SK-N-SH treated with all-trans-retinoic acid at 6 μM for 48 hours (cell line): ENCODE measurements around the gene NLRX1.

Experiments used
- ATAC-seq: fragments of 200-7000 bp; cut with Tn5 transposase; 3 replicates; pipeline ENCODE4 v1.9.1; 2020; ENCODE audit warnings: mild to moderate bottlenecking, moderate library complexity
- ARNTL ChIP-seq: fragments of 450-650 bp; formaldehyde crosslinking; IDR thresholded peaks from 2 replicates; pipeline ENCODE4 v1.5.0; 2020; ENCODE audit warnings: low read depth, mild to moderate bottlenecking, moderate library complexity, borderline replicate concordance
- BACH2 ChIP-seq: fragments of 250-450 bp; sonication (Bioruptor Pico); IDR thresholded peaks from 2 replicates; pipeline ENCODE4 v1.9.0; 2021; ENCODE audit warnings: mild to moderate bottlenecking, borderline replicate concordance
- CREB5 ChIP-seq: fragments of 250-450 bp; sonication (Bioruptor Pico); IDR thresholded peaks from 2 replicates; pipeline ENCODE4 v1.5.1; 2020; ENCODE audit warnings: low read depth, mild to moderate bottlenecking, moderate library complexity
- CSDC2 ChIP-seq: fragments of 250-450 bp; sonication (Bioruptor Pico); IDR thresholded peaks from 2 replicates; pipeline ENCODE4 v1.5.0; 2020; ENCODE audit warnings: mild to moderate bottlenecking, moderate library complexity
- ESRRG ChIP-seq: fragments of 250-450 bp; sonication (Bioruptor Pico); IDR thresholded peaks from 2 replicates; pipeline ENCODE4 v1.6.1; 2021; ENCODE audit warnings: mild to moderate bottlenecking
- GLIS3 ChIP-seq: fragments of 250-450 bp; sonication (Bioruptor Pico); IDR thresholded peaks from 2 replicates; pipeline ENCODE4 v1.5.0; 2020; ENCODE audit warnings: mild to moderate bottlenecking, moderate library complexity
- PATZ1 ChIP-seq: fragments of 250-450 bp; sonication (Bioruptor Pico); IDR thresholded peaks from 2 replicates; pipeline ENCODE4 v1.8.0; 2020; ENCODE audit warnings: mild to moderate bottlenecking, moderate library complexity, borderline replicate concordance
- RARB ChIP-seq: fragments of 250-450 bp; sonication (Bioruptor Pico); IDR thresholded peaks from 2 replicates; pipeline ENCODE4 v1.8.0; 2021; ENCODE audit warnings: mild to moderate bottlenecking, moderate library complexity
- SNAI2 ChIP-seq: fragments of 250-450 bp; sonication (Bioruptor Pico); IDR thresholded peaks from 2 replicates; pipeline ENCODE4 v1.5.0; 2020; ENCODE audit warnings: mild to moderate bottlenecking, moderate library complexity
- TCF4 ChIP-seq: fragments of 250-450 bp; sonication (Bioruptor Pico); IDR thresholded peaks from 2 replicates; pipeline ENCODE4 v1.8.0; 2021; ENCODE audit warnings: mild to moderate bottlenecking, moderate library complexity, borderline replicate concordance
- TOX ChIP-seq: fragments of 250-450 bp; sonication (Bioruptor Pico); IDR thresholded peaks from 2 replicates; pipeline ENCODE4 v1.8.0; 2021; ENCODE audit warnings: mild to moderate bottlenecking, moderate library complexity, borderline replicate concordance
- ZC3H10 ChIP-seq: fragments of 250-450 bp; sonication (Bioruptor Pico); IDR thresholded peaks from 2 replicates; pipeline ENCODE4 v1.5.1; 2021; ENCODE audit warnings: mild to moderate bottlenecking, moderate library complexity
- ZFP3 ChIP-seq: fragments of 250-450 bp; sonication (Bioruptor Pico); IDR thresholded peaks from 2 replicates; pipeline ENCODE4 v1.5.0; 2020; ENCODE audit warnings: mild to moderate bottlenecking, moderate library complexity
- ZFP30 ChIP-seq: fragments of 450-650 bp; formaldehyde crosslinking; IDR thresholded peaks from 2 replicates; pipeline ENCODE4 v1.5.0; 2022; ENCODE audit warnings: mild to moderate bottlenecking, moderate library complexity
- ZNF565 ChIP-seq: fragments of 450-650 bp; formaldehyde crosslinking; conservative IDR thresholded peaks from 2 replicates; pipeline ENCODE4 v1.5.0; 2020; ENCODE audit warnings: low read depth, mild to moderate bottlenecking, moderate library complexity
- ZNF70 ChIP-seq: fragments of 450-650 bp; formaldehyde crosslinking; IDR thresholded peaks from 2 replicates; pipeline ENCODE4 v1.5.0; 2020; ENCODE audit warnings: mild to moderate bottlenecking, moderate library complexity
- TF ChIP-seq, protein P1 (sequence below): fragments of 250-450 bp; sonication (Bioruptor Pico); IDR thresholded peaks from 2 replicates; pipeline ENCODE4 v1.5.0; 2020; ENCODE audit warnings: mild to moderate bottlenecking, moderate library complexity
- TF ChIP-seq, protein P2 (sequence below): fragments of 250-450 bp; sonication (Bioruptor Pico); IDR thresholded peaks from 2 replicates; pipeline ENCODE4 v1.5.1; 2021; ENCODE audit warnings: mild to moderate bottlenecking, moderate library complexity
- TF ChIP-seq, protein P3 (sequence below): fragments of 250-450 bp; sonication (Bioruptor Pico); IDR thresholded peaks from 2 replicates; pipeline ENCODE4 v1.8.0; 2021; ENCODE audit warnings: low read depth, mild to moderate bottlenecking, moderate library complexity, borderline replicate concordance

Gene NLRX1

DNA sequence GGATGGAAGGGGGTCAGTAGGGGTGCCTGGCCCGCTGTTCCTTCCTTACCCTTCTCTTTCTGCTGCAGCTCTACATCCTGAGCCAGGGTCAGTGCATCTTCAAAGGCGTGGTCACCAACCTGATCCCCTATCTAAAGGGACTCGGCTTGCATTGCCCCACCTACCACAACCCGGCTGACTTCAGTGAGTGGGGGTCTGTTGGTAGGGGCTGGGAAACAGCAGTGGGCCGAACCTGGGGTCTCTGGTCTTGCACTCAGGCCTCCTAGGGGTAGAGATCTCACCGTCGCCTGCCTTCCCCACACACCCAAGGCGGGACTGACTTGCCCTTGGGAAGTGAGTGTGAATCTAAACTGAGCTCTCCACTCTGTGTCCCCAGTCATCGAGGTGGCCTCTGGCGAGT lies 12.0 kb upstream of the NLRX1 start:
- ATAC-seq = no peak

DNA sequence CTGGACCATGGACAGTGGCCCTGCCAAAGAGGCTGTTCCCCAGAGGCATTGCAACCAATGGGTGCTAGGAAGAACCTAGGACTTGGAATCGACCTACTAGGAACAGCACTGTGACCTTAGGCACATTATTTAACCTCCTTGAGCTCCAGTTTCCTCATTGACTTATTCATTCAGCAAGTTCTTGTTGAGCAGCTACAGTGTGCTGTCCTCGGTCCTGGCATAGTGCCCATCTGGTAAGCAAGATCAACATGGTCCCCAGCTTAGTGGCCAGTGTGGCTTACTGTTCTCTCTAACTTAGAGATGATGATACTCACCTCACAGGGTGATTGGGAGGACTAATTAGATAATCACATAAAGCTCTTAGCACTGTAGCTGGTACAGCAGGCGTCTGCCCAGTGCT lies 11.5 kb upstream of the NLRX1 start:
- TF ChIP-seq ESRRG (CRISPR knock-in tag) (no peak), ZFP30 (CRISPR knock-in tag) (no peak), PATZ1 (CRISPR knock-in tag) (no peak), ZNF565 (no peak), ZNF70 (CRISPR knock-in tag) (no peak), TOX (no peak), RARB (no peak), CSDC2 (CRISPR knock-in tag) (no peak), ARNTL (CRISPR knock-in tag) (no peak), SNAI2 (CRISPR knock-in tag) (no peak), TCF4 (CRISPR knock-in tag) (no peak), BACH2 (CRISPR knock-in tag) (no peak)
- TF ChIP-seq, protein P1, sequence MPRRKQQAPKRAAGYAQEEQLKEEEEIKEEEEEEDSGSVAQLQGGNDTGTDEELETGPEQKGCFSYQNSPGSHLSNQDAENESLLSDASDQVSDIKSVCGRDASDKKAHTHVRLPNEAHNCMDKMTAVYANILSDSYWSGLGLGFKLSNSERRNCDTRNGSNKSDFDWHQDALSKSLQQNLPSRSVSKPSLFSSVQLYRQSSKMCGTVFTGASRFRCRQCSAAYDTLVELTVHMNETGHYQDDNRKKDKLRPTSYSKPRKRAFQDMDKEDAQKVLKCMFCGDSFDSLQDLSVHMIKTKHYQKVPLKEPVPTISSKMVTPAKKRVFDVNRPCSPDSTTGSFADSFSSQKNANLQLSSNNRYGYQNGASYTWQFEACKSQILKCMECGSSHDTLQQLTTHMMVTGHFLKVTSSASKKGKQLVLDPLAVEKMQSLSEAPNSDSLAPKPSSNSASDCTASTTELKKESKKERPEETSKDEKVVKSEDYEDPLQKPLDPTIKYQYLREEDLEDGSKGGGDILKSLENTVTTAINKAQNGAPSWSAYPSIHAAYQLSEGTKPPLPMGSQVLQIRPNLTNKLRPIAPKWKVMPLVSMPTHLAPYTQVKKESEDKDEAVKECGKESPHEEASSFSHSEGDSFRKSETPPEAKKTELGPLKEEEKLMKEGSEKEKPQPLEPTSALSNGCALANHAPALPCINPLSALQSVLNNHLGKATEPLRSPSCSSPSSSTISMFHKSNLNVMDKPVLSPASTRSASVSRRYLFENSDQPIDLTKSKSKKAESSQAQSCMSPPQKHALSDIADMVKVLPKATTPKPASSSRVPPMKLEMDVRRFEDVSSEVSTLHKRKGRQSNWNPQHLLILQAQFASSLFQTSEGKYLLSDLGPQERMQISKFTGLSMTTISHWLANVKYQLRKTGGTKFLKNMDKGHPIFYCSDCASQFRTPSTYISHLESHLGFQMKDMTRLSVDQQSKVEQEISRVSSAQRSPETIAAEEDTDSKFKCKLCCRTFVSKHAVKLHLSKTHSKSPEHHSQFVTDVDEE = no peak
- TF ChIP-seq, protein P2, sequence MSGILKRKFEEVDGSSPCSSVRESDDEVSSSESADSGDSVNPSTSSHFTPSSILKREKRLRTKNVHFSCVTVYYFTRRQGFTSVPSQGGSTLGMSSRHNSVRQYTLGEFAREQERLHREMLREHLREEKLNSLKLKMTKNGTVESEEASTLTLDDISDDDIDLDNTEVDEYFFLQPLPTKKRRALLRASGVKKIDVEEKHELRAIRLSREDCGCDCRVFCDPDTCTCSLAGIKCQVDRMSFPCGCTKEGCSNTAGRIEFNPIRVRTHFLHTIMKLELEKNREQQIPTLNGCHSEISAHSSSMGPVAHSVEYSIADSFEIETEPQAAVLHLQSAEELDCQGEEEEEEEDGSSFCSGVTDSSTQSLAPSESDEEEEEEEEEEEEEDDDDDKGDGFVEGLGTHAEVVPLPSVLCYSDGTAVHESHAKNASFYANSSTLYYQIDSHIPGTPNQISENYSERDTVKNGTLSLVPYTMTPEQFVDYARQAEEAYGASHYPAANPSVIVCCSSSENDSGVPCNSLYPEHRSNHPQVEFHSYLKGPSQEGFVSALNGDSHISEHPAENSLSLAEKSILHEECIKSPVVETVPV (CRISPR knock-in tag) = no peak
- TF ChIP-seq, protein P3, sequence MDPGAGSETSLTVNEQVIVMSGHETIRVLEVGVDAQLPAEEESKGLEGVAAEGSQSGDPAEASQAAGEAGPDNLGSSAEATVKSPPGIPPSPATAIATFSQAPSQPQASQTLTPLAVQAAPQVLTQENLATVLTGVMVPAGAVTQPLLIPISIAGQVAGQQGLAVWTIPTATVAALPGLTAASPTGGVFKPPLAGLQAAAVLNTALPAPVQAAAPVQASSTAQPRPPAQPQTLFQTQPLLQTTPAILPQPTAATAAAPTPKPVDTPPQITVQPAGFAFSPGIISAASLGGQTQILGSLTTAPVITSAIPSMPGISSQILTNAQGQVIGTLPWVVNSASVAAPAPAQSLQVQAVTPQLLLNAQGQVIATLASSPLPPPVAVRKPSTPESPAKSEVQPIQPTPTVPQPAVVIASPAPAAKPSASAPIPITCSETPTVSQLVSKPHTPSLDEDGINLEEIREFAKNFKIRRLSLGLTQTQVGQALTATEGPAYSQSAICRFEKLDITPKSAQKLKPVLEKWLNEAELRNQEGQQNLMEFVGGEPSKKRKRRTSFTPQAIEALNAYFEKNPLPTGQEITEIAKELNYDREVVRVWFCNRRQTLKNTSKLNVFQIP (CRISPR knock-in tag) = no peak
- ATAC-seq = no peak

More for the DNA sequence above, 12.0 kb upstream of the NLRX1 start:
- TF ChIP-seq SNAI2 (CRISPR knock-in tag) = no peak
- no peak for TF ChIP-seq ARNTL (CRISPR knock-in tag)
- TF ChIP-seq, protein P2 (CRISPR knock-in tag) = no peak
- TF ChIP-seq RARB = no peak
- TF ChIP-seq ZNF565 = no peak
- TF ChIP-seq, protein P1 = no peak
- TF ChIP-seq GLIS3 (CRISPR knock-in tag) = no peak
- no peak for TF ChIP-seq TCF4 (CRISPR knock-in tag)
- no peak for TF ChIP-seq BACH2 (CRISPR knock-in tag)
- TF ChIP-seq ZC3H10 = no peak
- TF ChIP-seq ZFP3 (CRISPR knock-in tag) = no peak
- TF ChIP-seq CSDC2 (CRISPR knock-in tag) = no peak
- no peak for TF ChIP-seq CREB5 (CRISPR knock-in tag)
